AG09309 (cell line): Measurements from ENCODE around the gene TMEM266.

Experiments used
- DNase-seq: peaks from one replicate; pipeline ENCODE4 v3.0.0-alpha.2; 2010; ENCODE audit warnings: low read depth
- H3K4me3 ChIP-seq: 2 replicates; pipeline ENCODE4 v1.5.1; 2011; ENCODE audit warnings: mild to moderate bottlenecking, low read depth, low read length, moderate library complexity; ENCODE audit not compliant: control insufficient read depth
- CTCF ChIP-seq: IDR thresholded peaks from 2 replicates; pipeline ENCODE4 v1.5.1; 2011; ENCODE audit warnings: mild to moderate bottlenecking, low read depth, low read length, inconsistent platforms; ENCODE audit not compliant: insufficient read depth, control insufficient read depth; ENCODE audit errors: missing control alignments

Gene TMEM266

DNA sequence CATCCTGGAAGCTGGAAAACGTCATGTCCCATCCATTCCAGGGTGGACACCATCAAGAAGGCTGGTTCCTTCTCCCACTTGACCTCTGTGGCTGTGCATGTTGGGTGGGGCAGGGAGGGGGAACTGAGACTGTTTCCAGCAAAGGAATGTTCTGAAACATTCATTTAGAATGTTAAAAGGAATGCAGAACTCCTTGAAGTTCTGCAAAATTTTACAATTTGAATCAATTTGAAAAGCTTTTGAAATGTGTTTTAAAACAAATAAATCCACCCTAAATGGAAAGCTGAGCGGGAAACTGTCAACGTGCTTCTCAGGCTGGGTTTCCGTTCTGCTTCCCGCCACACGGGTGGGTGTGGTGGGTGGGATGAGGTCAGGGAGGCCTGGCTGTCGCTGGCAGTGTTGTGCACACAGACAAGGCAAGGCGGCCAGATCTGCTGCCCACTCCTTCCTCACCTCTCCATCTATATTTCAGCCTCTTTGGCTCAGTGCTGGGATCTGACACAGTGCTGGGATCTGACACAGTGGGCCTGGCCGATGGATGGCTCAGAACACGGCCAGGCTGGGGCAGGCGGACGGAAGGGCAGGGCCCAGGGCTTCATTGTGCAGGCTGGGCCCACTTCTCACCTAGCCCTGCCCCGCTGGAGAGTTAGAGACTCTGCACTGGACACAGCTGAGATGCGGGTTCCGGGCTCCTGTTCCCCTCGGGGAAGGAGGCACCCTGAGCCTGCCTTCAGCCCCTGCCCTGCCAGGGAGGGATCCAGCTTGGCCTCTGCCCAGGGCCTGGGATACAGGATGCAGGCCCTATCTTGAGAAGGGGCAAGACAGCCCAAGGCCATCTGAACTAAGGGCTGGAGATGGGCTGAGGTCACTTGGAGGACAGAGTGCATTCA, 110.4 kb downstream of the TMEM266 start:
- TF ChIP-seq CTCF: no peak
- H3K4me3 ChIP-seq: no peak overlapping the region
- DNase-seq: no peak

- no peak for TF ChIP-seq CTCF
- no peak overlapping the region for H3K4me3 ChIP-seq
- no peak for DNase-seq
These were observed 113.0 kb downstream of the TMEM266 start for GRCh38 chr15:76172782-76173181.

GRCh38 chr15:76173317-76173834, 113.6 kb downstream of the TMEM266 start:
- no peak for TF ChIP-seq CTCF
- H3K4me3 ChIP-seq: no peak overlapping the region

GRCh38 chr15:76174654-76175053, 114.9 kb downstream of the TMEM266 start:
- no peak for TF ChIP-seq CTCF
- DNase-seq: no peak
- no peak overlapping the region for H3K4me3 ChIP-seq

More at GRCh38 chr15:76173317-76173834, 113.6 kb downstream of the TMEM266 start:
- no peak for DNase-seq

GRCh38 chr15:76175442-76175841, 115.7 kb downstream of the TMEM266 start:
- no peak overlapping the region for H3K4me3 ChIP-seq
- DNase-seq: no peak
- no peak for TF ChIP-seq CTCF

- H3K4me3 ChIP-seq: no peak overlapping the region
- DNase-seq: no peak
- no peak for TF ChIP-seq CTCF
These were observed 116.3 kb downstream of the TMEM266 start for GRCh38 chr15:76176059-76176458.
